K562 (cell line): ENCODE data around the gene CTNNBL1. TPM values are rescaled to one million over a fixed set of nuclear protein-coding genes. Genes with fewer than 3 reads are reported as not detected.
A peak's percentile ranks its signal among the peaks of the same experiment; 100 is the strongest.

Source experiments
- ATAC-seq: fragments of 200-7000 bp; cut with Tn5 transposase; 3 replicates; pipeline ENCODE4 v1.9.1; 2020; ENCODE audit warnings: moderate library complexity
- Bru-seq: library from RNA; stranded (reverse); fragments of 400-500 nt; gene quantifications from one replicate; lab custom pipeline; 2021; lab: Mats Ljungman, UMichigan
- BruChase-seq, 2 experiments: library from RNA; stranded (reverse); fragments of 400-500 nt; gene quantifications; one replicate each; lab custom pipeline; 2021; lab: Mats Ljungman, UMichigan
- BruUV-seq: library from RNA; stranded (reverse); fragments of 400-500 nt; replicated peaks from 2 replicates; lab custom pipeline; 2021; lab: Mats Ljungman, UMichigan
- CTCF ChIA-PET: fragments of 300-600 bp; formaldehyde crosslinking; extraction: SDS; loops from one replicate; lab custom pipeline; 2021; ENCODE audit warnings: low intra/inter-chr PET ratio; lab: Yijun Ruan, JAX
- POLR2A ChIA-PET: fragments of 300-600, 350-650 bp; sonication (Branson Sonifier 250); formaldehyde crosslinking; extraction: SDS; loops from one replicate; lab custom pipeline; 2021; ENCODE audit warnings: antibody characterized with exemption, inconsistent platforms; lab: Yijun Ruan, JAX
- DNase-seq, 4 experiments: peaks; one replicate each; pipeline versions ENCODE4 v3.0.0 to v3.0.0-alpha.2; 2011 to 2018; ENCODE audit warnings: low spot score in 3 of 4, mixed read lengths in 3 of 4; ENCODE audit errors: extremely low read depth in 1 of 4
- FAIRE-seq: peaks from 2 replicates; lab custom pipeline; 2011; peaks lifted over from hg19 to GRCh38; lab: Jason Lieb, UNC
- H2AFZ ChIP-seq: 2 replicates; pipeline ENCODE4 v1.6.0; 2011; ENCODE audit warnings: low read depth, low read length, control low read depth, inconsistent platforms
- H3K27ac ChIP-seq: fragments of 200-600 bp; 3 replicates; pipeline ENCODE4 v1.8.0; 2011; ENCODE audit warnings: low read depth, mild to moderate bottlenecking, control low read depth, inconsistent platforms, low read length, moderate library complexity, mixed read lengths; ENCODE audit errors: extremely low read depth
- H3K27me3 ChIP-seq, 2 experiments: fragments of 300-600 bp in 1 of 2; 2 replicates in 1 of 2; 3 replicates in 1 of 2; pipeline versions ENCODE4 v1.6.0 to v1.8.0; 2011; ENCODE audit warnings: inconsistent platforms in 2 of 2, low read length in 2 of 2, mild to moderate bottlenecking in 1 of 2, mixed read lengths in 1 of 2, moderate library complexity in 1 of 2; ENCODE audit not compliant: control insufficient read depth in 2 of 2, insufficient read depth in 2 of 2
- H3K36me3 ChIP-seq: fragments of 300-600 bp; 3 replicates; pipeline ENCODE4 v1.8.0; 2011; ENCODE audit warnings: mild to moderate bottlenecking, low read length, inconsistent platforms; ENCODE audit not compliant: control insufficient read depth, insufficient read depth
- H3K4me1 ChIP-seq, 2 experiments: fragments of 200-600 bp in 1 of 2; replicated peaks in 1 of 2; 2 replicates in 1 of 2; 3 replicates in 1 of 2; pipeline versions ENCODE4 v1.5.1 to v1.8.0; 2011; ENCODE audit warnings: inconsistent platforms in 2 of 2, low read length in 2 of 2, mild to moderate bottlenecking in 1 of 2, mixed read lengths in 1 of 2, moderate library complexity in 1 of 2; ENCODE audit not compliant: control insufficient read depth in 2 of 2, insufficient read depth in 2 of 2
- H3K4me2 ChIP-seq: 2 replicates; pipeline ENCODE4 v1.6.1; 2011; ENCODE audit warnings: low read length, control low read depth, inconsistent platforms, mixed read lengths; ENCODE audit not compliant: insufficient read depth
- H3K4me3 ChIP-seq: fragments of 200-600 bp; sonication (generic), shearing (Covaris generic); 2 replicates; pipeline ENCODE4 v1.5.1; 2016; ENCODE audit warnings: control low read depth, inconsistent platforms
- H3K79me2 ChIP-seq: fragments of 200-600 bp; 3 replicates; pipeline ENCODE4 v1.8.0; 2011; ENCODE audit warnings: low read length, inconsistent platforms; ENCODE audit not compliant: control insufficient read depth, insufficient read depth
- H3K9ac ChIP-seq, 2 experiments: 2 replicates each; pipeline versions ENCODE4 v1.6.0 to v1.6.1; 2011; ENCODE audit warnings: low read depth in 2 of 2, low read length in 2 of 2, control low read depth in 1 of 2, inconsistent platforms in 1 of 2, mild to moderate bottlenecking in 1 of 2, mixed read lengths in 1 of 2; ENCODE audit not compliant: insufficient read depth in 1 of 2
- H3K9me1 ChIP-seq: one replicate; pipeline ENCODE4 v1.6.0; 2011; ENCODE audit warnings: inconsistent platforms, mild to moderate bottlenecking, low read length, moderate library complexity; ENCODE audit not compliant: control insufficient read depth, insufficient read depth
- H3K9me3 ChIP-seq: replicated peaks from 2 replicates; pipeline ENCODE4 v1.5.1; 2011; ENCODE audit warnings: low read depth, low read length, inconsistent platforms; ENCODE audit not compliant: control insufficient read depth, insufficient read depth
- H4K20me1 ChIP-seq: replicated peaks from 2 replicates; pipeline ENCODE4 v1.6.1; 2011; ENCODE audit warnings: low read length, inconsistent platforms, mixed read lengths; ENCODE audit not compliant: control insufficient read depth, insufficient read depth
- DACH1 ChIP-seq: fragments of 450-650 bp; IDR thresholded peaks from 2 replicates; pipeline ENCODE4 v1.6.1; 2018; ENCODE audit not compliant: partially characterized antibody
- ESRRA ChIP-seq: fragments of 450-650 bp; IDR thresholded peaks from 2 replicates; pipeline ENCODE4 v1.6.1; 2014; ENCODE audit warnings: low read depth, mild to moderate bottlenecking, moderate library complexity, borderline replicate concordance
- PATZ1 ChIP-seq: fragments of 250-450 bp; sonication (Bioruptor Pico); IDR thresholded peaks from 2 replicates; pipeline ENCODE4 v1.5.0; 2020; ENCODE audit warnings: mild to moderate bottlenecking, borderline replicate concordance
- SAP30 ChIP-seq: fragments of 200-600 bp; sonication (generic); IDR thresholded peaks from 2 replicates; pipeline ENCODE4 v1.6.1; 2012; ENCODE audit warnings: borderline replicate concordance, low read depth, mild to moderate bottlenecking, moderate library complexity, low read length, control low read depth, inconsistent platforms; ENCODE audit not compliant: insufficient read depth, poor library complexity, severe bottlenecking
- SMC3 ChIP-seq: conservative IDR thresholded peaks from 2 replicates; pipeline ENCODE4 v1.6.1; 2011; ENCODE audit warnings: low read depth, low read length, improper control_type of control experiment; ENCODE audit not compliant: insufficient read depth
- TSC22D4 ChIP-seq: fragments of 450-650 bp; IDR thresholded peaks from 2 replicates; pipeline ENCODE4 v1.6.1; 2016; ENCODE audit warnings: missing genetic modification characterization, missing biosample characterization, control low read depth
- ZFP91 ChIP-seq: sonication (generic); formaldehyde crosslinking; IDR thresholded peaks from 2 replicates; pipeline ENCODE4 v1.8.0; 2022; ENCODE audit warnings: mild to moderate bottlenecking, missing genetic modification reagents
- ZNF445 ChIP-seq: fragments of 250-450 bp; sonication (Bioruptor Pico); IDR thresholded peaks from 2 replicates; pipeline ENCODE4 v1.4.0; 2020; ENCODE audit warnings: low read depth, mild to moderate bottlenecking, moderate library complexity
- ZNF583 ChIP-seq: fragments of 250-450 bp; sonication (Bioruptor Pico); IDR thresholded peaks from 2 replicates; pipeline ENCODE4 v1.4.0; 2020
- WGBS: fragments of 100-300 bp; shearing (Covaris generic); methylation state at CpG from one replicate; pipeline ENCODE4 v1.1.6; 2016; ENCODE audit warnings: low coverage, mixed read lengths; ENCODE audit not compliant: insufficient coverage; ENCODE audit errors: missing lambda C conversion rate; 5-methylcytosine and 5-hydroxymethylcytosine counted together
- in situ Hi-C: fragments of 300-500 bp; cut with MboI; formaldehyde crosslinking; loops from 4 replicates; pipeline ENCODE4 v1.15.0; 2018; ENCODE audit warnings: inconsistent platforms, mixed read lengths
- intact Hi-C: fragments of 100-400 bp; cut with micrococcal nuclease; formaldehyde crosslinking; loops from 2 replicates; pipeline ENCODE4 v1.14.2; 2022
- long read RNA-seq, 3 experiments: library from polyadenylated mRNA in 2 of 3; library from RNA in 1 of 3; unstranded in 2 of 3; stranded (forward) in 1 of 3; transcript quantifications; one replicate each; pipeline ENCODE4 v2.0.0, GENCODE V29; 2019 to 2022
- polyA minus RNA-seq, 3 experiments: library from RNA; depleted of rRNA, polyadenylated mRNA; stranded (reverse); fragments of >200 nt; gene quantifications; 2 replicates each; pipeline ENCODE4 v1.2.3, GENCODE V29; 2011
- polyA plus RNA-seq, 8 experiments: library from polyadenylated mRNA; depleted of rRNA in 4 of 8; stranded (reverse) in 5 of 8; unstranded in 3 of 8; fragments of >200 nt; fragmentation: Nextera tagmentation in 2 of 8; fragmentation: Illumina TruSeq in 1 of 8; extraction: Ambion mirVana in 2 of 8; extraction: Trizol in 1 of 8; gene quantifications; 2 replicates each; pipeline versions ENCODE4 v1.2.1 to v1.2.3, GENCODE V29; 2011 to 2014; ENCODE audit warnings: inconsistent platforms in 1 of 8, missing spikeins in 1 of 8
- total RNA-seq, 7 experiments: library from RNA; depleted of rRNA in 6 of 7; stranded (reverse); fragments of >200 nt in 6 of 7; fragmentation: Illumina TruSeq in 2 of 7; extraction: Trizol in 2 of 7; gene quantifications; 2 replicates each; pipeline versions ENCODE4 v1.2.1 to v1.2.3, GENCODE V29; 2011 to 2021; ENCODE audit warnings: low replicate concordance in 1 of 7

Gene CTNNBL1
- 16.7 and 18.9 TPM in 2 replicates for total RNA-seq (2011; cell fraction: chromatin; rRNA removed; ENCODE audit: low replicate concordance)
- 11.3 and 14.2 TPM in 2 replicates for total RNA-seq (2011; cell fraction: nucleolus; rRNA removed)
- 13.0 and 15.7 TPM in 2 replicates for total RNA-seq (2011; cell fraction: nucleoplasm; rRNA removed)
- total RNA-seq (2014; rRNA removed) (32.4 and 35.4 TPM in 2 replicates), total RNA-seq (2014; rRNA removed; fragmentation: Illumina TruSeq; extraction: Trizol) (39.5 TPM in 2 replicates), total RNA-seq (2015; rRNA removed; fragmentation: Illumina TruSeq; extraction: Trizol) (39.9 and 47.1 TPM in 2 replicates), total RNA-seq (2021) (48.6 and 55.1 TPM in 2 replicates), polyA plus RNA-seq (2011; rRNA removed) (27.6 and 33.9 TPM in 2 replicates), polyA plus RNA-seq (2014; fragmentation: Illumina TruSeq; extraction: Trizol) (44.2 and 51.7 TPM in 2 replicates), polyA plus RNA-seq (2014; fragmentation: Nextera tagmentation; extraction: Ambion mirVana) (10 to 100 TPM; 43.6 to 85.6 TPM), polyA plus RNA-seq (2014; rRNA removed) (48.0 and 52.1 TPM in 2 replicates), polyA minus RNA-seq (2011; rRNA and poly(A)+ RNA removed) (36.7 and 41.5 TPM in 2 replicates), Bru-seq, nascent RNA (percentile 69 among the genes with signal in this experiment), BruChase-seq, experiment 1, labeled RNA remaining after a 2-hour chase (percentile 66 among the genes with signal in this experiment), BruChase-seq, experiment 2, labeled RNA remaining after a 6-hour chase (percentile 67 among the genes with signal in this experiment)
- 21.9 and 24.6 TPM in 2 replicates for polyA plus RNA-seq (2011; cell fraction: cytosol; rRNA removed)
- polyA plus RNA-seq (2011; cell fraction: nucleus; rRNA removed) = 16.0 and 18.0 TPM in 2 replicates
- 44.1 and 57.9 TPM in 2 replicates for polyA plus RNA-seq (2012)
- 21.9 and 23.6 TPM in 2 replicates for polyA minus RNA-seq (2011; cell fraction: cytosol; rRNA and poly(A)+ RNA removed)
- polyA minus RNA-seq (2011; cell fraction: nucleus; rRNA and poly(A)+ RNA removed) = 12.4 and 19.3 TPM in 2 replicates
- long read RNA-seq, experiment 1, transcript CTNNBL1-201 (16 exons, 1,925 nt) = major isoform, 140 of 191 reads
- long read RNA-seq, experiment 1, partial matches to known transcripts = 33 of 191 reads
- long read RNA-seq, experiment 1, other reads (novel, unspliced or antisense) = 17 of 191 reads
- long read RNA-seq, experiment 2, transcript CTNNBL1-201 (16 exons, 1,925 nt) = major isoform, 28 of 54 reads
- long read RNA-seq, experiment 2, partial matches to known transcripts = 18 of 54 reads
- long read RNA-seq, experiment 2, other reads (novel, unspliced or antisense) = 8 of 54 reads
- long read RNA-seq, experiment 3, transcript CTNNBL1-201 (16 exons, 1,925 nt) = major isoform, 46 of 59 reads
- long read RNA-seq, experiment 3, partial matches to known transcripts = 8 of 59 reads
- long read RNA-seq, experiment 3, other reads (novel, unspliced or antisense) = 4 of 59 reads

DNA sequence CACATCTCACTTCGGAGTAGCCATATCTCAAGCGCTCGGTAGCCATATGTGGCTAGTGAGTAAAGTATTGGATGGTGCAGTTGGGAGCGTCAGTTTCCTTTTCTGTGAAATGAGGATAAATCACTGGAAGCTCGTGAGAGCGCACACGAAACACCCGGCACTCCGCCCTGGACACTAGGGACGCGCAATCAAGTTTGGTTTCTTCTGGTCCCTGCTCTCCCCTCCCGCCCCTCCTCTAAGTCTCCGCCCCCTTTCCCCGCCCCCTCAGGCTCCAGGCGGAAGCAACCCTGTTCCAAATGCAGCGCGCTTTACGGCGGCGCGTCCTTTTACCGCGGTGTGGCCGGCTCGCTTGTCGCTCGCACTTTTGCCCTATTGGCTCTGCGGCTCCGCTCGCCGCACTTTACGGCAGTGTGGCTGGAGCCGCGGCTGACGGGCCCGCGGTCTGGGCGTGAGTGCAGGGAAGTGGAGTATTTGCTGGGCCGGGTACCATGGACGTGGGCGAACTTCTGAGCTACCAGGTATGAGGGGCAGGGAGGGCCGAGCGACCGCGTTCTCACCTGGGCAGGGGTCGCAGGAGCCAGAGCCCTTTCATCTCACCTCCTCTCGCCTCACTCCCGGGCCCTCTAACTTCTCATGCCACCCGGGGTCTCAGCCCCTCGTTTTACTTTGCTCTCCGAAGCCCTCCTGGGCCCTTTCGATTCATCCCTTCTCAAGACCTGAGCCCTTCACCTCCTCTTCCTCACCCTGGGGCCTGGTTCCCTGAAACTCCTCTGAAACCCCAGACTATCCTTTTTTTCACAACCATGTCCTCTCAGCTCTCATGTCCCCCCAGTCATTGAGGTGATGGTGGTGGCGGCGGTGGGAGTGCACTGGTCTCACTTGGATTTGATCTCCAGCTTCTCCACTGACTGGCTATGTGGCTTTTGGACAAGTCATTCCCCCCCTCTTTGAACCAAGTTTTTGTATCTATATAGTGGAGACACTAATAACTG is at the start of gene CTNNBL1:
CTNNBL1 (plus strand) TSS at position 396 of the 992 bp plus-strand sequence; CDS start at position 489, 93 bp downstream.
- DNase-seq (peak; percentile 96 to 98 (median 98)), FAIRE-seq (peak; percentile 96), ATAC-seq (peak; percentile 97)
- Histone ChIP-seq H3K27ac (peak within 1 kb of the TSS; percentile 14; the same call in 2 of the 3 replicates), H3K36me3 (no peaks in the 10 kb centered on the region), H3K27me3 (peaks cover 0 to 8% of the 10 kb centered on the region in 2 experiments; a peak in 2 of 5 replicates), H3K9me3 (no peaks in the 10 kb centered on the region), H2AFZ (peak within 1 kb of the TSS; percentile 85), H3K79me2 (peaks cover 20% of the 10 kb centered on the region), H3K4me3 (peak within 1 kb of the TSS; percentile 80), H3K4me1 (peaks cover 2 to 4% of the 10 kb centered on the region in 2 experiments; a peak in 1 of 5 replicates), H3K4me2 (peak within 1 kb of the TSS; percentile 88), H3K9ac (peak within 1 kb of the TSS; percentile 77 to 95), H4K20me1 (no peaks in the 10 kb centered on the region; the same call in 1 of the 2 replicates), H3K9me1 (no peaks in the 10 kb centered on the region)
- POLR2A ChIA-PET = interaction anchor here (0.6 to 2.0 kb wide), 6 partner anchors 15 to 458 kb away, joined by 3 to 8 read pairs (median 3); no protein-coding TSS in a partner anchor
- CTCF ChIA-PET = no interaction called here
- TSS peak; percentile 53 for BruUV-seq
- in situ Hi-C loops (no loop called here), intact Hi-C loops (no loop called here)
- under 1% methylated on average over 42 of the region's 54 CpGs for WGBS
- TF ChIP-seq ZNF445 (CRISPR knock-in tag) = no peak
- TF ChIP-seq ZNF583 (CRISPR knock-in tag) = no peak
- TF ChIP-seq SAP30 = peak; percentile 67
- TF ChIP-seq DACH1 = no peak
- peak; percentile 66; the same call in 1 of the 2 replicates for TF ChIP-seq ESRRA
- TF ChIP-seq ZFP91 = no peak
- TF ChIP-seq PATZ1 (CRISPR knock-in tag) = no peak
- no peak for TF ChIP-seq TSC22D4 (tag)
- no peak for TF ChIP-seq SMC3
